ENCODE data around the gene TNFRSF13B. TPM values are rescaled to one million over a fixed set of nuclear protein-coding genes. Genes with fewer than 3 reads are reported as not detected.
"Not testable (repeated sequence)": the region's sequence is repeated elsewhere in the genome, so short reads cannot be mapped to it uniquely, and the experiment has no call there.

TNFRSF13B gene
- total RNA-seq: not detected in 2 replicates

DNA sequence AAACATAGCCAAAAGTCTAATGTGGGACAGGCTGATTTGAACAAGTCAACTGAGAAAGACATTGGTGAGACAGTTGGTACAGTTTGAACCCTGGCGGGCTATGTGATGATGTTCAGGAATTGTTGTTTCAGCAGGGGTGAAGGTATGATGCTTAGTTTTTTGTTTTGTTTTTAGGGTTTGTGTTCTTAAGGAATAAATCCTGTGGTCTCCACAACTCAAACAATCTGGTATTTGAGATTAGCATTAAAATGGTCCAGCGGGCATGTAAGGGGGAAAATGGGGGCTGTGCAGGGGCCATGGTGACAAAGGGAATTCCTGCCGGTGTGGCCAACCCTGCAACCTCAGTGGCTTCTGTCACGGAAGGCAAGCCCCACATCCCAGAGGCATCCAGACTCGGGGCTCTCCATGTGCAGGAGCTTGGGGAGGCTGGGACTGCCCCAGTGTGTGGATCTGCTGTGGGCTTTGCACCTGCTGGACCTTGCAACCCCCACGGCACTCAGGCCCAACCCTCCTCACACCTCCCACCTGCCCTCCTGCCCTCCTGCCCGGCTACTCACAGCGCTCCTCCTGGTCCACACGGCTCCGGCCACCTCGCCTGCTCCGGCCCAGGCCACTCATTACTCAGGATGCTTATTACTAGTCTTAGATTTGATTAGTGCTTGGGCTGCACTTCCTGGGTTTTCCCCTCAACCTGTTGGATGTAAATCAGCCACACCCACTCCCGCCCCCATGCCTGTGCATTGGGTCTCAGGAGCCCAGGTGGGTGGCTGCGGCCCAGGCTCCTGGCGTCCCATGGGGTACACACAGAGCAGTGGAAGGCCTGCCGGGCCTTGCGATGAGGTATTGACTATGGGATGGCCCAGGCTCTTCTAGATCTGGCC lies at the start of gene TNFRSF13B:
TSS of gene TNFRSF13B (minus strand) at position 661 of the 881 bp plus-strand sequence. CDS start at position 618, 43 bp downstream.
- DNase-seq (ENCODE audit: extremely low read depth, low read depth, low spot score): no peak

DNA sequence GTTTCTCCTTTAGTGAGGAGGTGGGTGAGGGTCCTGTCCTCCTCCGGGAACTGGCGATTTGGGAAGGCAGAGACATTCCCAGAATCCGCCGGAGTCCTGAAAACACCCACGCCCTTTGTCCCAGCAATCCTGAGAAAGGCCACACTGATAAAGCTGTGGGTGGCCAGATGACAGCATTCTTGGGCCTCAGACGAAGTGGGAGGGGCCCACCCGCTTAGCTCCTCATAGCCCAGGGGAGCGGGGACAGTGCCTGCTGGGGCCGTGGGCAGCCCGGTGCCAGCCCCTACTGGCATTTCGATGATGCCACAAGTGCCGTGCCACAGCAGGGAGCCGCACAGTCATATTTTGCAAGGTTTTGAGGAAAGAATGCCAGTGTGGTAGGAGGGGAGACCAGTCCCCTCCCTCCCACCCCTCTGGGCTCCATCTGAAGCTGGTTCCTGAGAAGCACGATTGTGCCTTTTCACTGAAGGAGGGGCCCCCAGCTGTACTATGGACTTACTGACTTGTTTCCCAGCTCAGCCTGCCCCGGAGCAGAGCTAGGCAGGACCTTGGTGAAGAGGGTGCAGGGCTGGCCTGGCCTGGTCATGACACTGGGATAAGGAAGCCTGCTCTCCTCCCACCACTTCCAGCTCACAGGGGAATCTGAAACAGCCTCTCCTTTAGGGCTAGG lies 49.4 kb upstream of the TNFRSF13B start:
- DNase-seq (ENCODE audit: extremely low read depth, low read depth, low spot score): no peak

DNA sequence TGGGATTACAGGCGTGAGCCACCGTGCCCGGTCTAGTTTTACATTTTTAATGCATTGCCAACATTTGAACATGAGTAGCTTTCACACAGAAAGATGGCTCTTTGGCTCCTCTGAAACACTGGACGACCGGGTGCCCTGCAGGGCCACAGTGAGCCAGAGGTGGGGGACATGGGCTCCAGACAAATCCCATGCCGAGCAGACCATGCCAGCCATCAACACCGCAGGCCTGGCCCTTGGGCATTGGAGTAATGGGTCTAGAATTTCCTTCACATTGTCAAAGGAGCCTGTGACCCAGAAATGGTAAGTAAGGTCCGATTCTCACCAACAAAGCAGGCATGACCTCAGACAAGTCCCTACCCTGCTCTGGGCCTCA lies 48.9 kb upstream of the TNFRSF13B start:
- no peak for DNase-seq (ENCODE audit: extremely low read depth, low read depth, low spot score)

DNA sequence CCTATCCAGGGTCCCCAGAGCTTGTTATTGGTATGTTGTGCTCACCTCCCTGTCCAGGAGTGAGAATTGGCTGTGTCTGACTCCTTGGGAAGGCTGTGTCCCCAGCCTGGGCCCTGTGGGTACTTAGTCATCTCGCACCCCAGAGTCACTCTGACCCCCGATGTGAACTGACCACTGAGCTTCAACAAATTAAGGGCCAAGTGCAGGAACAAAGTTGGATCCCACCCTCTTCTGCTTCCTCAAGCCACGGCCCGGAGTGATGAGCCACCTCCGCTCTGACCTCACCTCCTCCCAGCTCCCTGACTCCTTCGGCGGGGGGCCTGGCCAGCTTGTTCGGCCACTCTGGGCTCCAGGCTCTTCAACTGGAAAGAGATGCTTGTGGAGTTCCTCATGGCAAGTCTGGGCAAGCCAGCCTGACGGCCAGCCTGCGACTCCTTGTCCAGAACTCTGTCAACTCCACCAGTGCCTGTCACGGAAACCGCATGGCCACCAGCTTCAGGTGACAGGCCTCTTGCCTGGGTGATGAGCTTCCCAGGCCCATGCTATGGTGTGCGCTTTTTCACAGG lies 48.1 kb upstream of the TNFRSF13B start:
- no peak for DNase-seq (ENCODE audit: extremely low read depth, low read depth, low spot score)

DNA sequence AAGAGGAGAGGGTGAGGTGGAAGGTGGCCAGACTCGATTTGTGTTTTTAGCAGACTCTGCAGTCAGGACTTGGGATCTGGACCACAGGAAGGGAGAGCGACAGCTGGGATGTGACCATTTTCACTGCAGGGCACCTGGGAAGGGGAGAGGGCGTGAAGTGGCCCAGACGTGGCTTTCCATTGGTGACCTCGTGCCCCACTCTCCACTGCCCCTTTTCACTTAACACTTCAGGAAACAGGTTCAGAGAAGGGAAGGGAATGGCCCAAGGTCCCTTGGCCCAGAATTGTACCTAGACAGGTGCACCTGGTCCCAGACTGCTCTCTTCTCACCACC lies 47.5 kb upstream of the TNFRSF13B start:
- no peak for DNase-seq (ENCODE audit: extremely low read depth, low read depth, low spot score)

DNA sequence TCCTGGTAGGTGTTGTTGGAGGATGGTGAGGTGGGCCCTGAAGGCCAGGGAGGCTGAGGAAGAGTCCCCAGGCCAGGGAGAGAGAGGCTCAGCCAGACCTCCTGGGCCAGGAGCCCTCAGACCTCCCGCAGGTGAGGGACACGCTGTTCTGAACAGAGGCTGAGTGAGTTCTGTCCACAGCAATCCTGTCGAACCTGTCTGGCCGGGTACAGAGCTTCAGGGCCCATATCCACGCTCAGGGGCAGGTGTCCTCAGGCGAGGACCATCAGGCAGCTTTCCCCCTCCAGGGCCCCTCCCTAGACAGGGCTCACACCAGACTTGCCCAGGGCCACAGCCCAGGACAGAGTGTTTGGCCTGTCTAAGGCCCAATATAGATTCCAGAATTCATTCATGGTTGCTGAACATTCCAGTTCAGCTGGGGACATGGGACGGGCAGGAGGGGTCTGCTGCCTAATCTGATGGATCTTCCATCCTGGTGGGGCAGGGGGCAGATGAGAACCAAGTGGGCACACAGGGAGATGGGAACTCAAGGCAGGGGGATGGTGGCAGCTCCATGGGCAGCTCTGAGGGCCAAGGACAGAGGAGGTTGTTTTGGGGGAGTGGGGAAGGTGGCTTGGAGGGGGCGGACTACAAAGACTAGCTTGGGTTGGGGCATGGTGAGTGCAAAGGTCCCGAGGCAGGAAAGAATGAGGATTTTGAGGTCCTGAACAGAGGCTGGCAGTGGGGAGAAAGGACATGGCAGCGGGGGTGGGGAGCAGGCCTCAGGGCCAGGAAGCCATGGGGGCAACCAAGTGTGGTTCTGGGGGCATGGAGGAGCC lies 46.9 kb upstream of the TNFRSF13B start:
- DNase-seq (ENCODE audit: extremely low read depth, low read depth, low spot score): no peak

DNA sequence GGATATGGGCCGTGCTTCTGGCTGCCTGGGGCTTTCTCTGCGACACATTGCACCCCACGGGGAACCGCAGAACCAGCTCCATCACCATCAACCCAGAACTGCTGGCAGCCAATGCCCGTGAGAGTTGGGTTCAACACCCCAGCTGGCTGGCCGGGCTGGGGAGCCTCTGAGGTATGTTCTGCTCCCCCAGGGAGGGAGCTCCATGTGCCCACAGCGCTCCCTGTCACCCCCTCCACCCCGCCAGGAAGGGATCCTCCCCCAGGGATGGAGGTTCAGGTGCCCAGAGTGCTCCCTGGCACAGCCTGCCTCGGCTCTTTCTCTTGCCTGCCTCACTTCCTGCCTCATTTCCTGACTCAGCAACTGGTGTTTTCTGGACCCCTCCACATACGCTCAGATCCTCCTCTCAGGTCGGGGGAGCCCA lies 46.1 kb upstream of the TNFRSF13B start:
- no peak for DNase-seq (ENCODE audit: extremely low read depth, low read depth, low spot score)

DNA sequence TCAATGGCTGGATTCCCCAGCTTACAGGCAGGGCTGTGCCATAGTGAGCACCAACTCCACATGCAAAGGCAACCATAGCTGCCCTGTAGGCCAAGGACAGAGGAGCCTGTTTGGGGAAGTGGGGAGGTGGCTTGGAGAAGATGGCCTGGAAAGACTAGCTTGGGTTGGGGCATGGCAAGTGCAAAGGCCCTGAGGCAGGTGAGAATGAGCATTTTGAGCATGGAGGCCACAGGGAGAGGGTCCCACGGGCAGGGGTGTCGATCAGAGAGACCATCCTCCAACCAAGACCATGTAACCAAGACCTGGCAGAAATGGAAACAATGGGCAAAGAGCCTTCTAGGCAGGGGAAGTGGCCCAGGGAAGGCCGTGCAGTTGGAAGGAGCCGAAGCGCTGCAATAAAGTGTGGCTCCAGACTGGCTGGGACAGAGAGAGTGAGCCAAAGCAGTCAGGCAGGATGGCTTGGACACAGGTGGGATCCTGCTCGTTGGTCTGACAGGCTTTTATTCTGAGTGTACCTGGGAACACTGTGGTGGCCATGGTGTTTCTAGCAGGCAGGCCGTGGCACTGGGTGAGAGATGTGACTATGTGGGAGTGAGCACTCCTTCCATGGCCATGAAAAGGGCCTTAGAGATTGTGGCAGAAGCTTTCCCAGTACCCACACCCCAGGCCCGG lies 45.6 kb upstream of the TNFRSF13B start:
- DNase-seq (ENCODE audit: extremely low read depth, low read depth, low spot score): no peak

DNA sequence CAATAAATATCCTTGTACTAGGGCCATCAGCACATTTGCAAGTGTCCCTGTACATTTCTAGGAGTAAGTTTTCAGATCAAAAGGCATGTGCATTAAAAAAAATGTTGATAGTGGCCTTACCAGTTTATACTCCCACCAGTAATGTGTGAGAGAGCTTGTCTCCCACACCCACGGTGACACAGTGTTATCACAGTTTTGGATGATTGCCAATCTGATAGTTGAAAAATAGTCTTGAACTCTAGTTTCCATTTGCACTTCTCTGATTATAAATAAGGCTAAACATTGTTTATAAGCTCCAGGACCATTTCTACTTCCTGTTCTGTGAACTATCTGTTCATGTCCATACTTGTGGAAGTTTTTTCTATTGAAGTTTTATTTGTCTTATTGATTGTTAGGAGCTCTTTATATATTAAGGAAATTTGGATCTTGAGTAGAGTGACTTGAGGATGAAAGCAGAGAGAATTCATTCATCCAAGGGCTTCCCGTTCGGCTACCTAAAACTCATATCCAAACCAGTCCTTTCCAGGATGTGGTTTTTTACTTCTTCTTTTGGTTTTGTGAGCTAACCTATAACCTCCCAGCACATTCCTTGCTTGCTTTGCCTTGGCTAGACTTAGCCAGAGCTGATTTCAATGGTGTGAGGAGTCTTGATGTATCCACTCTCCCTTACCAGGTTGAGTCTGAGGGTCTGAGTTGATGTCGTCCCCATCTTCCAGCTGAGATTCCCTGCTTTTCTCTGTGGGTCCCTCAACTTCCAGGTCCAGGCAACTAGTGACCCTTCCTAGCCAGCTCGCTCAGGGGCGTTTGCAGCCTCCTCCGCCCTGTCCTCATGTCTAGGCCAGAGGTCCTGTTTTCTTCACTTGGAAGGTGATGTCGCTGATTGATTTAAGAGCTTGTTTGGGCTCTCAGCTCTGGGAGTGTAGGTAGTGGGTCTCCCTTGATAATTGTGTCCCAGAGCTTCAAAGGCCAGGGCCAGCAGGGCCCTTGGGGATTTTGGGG lies 44.6 kb upstream of the TNFRSF13B start:
- not testable (repeated sequence) for DNase-seq (ENCODE audit: extremely low read depth, low read depth, low spot score)

DNA sequence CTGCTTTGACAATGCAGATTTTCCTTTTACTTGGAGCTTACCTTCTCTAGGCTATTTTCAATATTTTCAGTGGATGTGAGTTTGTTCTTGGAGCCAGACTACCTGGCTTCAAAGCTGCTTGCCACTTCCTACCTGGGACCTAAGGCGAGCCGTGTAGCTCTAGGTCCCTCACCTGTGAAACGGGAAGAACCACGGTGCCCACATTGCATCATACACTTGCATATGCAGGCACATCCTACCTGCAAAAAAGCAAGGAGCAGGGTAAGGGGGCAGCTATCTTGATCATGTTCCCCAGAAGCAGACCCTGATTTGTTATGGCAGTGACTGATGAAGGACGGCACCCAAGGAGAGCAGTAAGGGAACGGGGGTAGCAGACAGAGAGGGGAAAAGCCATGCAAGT lies 43.3 kb upstream of the TNFRSF13B start:
- DNase-seq (ENCODE audit: extremely low read depth, low read depth, low spot score): no peak

DNA sequence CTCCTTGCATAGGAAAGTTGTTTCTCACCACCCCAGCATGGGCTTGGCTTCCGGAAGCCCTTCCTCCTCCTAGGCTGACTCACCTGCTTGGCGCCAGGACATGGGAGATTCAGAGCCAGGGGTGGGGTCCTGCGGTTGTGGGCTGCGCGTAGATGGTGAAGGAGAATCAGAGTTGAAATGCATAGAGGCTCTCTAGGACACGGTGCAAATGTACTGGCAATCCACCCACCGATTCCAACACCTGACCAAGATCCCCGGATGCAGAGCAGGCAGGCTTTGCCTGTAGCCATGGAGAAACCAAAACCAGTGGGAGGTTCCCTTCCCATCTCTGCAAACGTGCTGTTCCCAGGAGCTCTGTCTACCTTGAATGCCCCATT lies 42.8 kb upstream of the TNFRSF13B start:
- DNase-seq (ENCODE audit: extremely low read depth, low read depth, low spot score): not testable (repeated sequence)

DNA sequence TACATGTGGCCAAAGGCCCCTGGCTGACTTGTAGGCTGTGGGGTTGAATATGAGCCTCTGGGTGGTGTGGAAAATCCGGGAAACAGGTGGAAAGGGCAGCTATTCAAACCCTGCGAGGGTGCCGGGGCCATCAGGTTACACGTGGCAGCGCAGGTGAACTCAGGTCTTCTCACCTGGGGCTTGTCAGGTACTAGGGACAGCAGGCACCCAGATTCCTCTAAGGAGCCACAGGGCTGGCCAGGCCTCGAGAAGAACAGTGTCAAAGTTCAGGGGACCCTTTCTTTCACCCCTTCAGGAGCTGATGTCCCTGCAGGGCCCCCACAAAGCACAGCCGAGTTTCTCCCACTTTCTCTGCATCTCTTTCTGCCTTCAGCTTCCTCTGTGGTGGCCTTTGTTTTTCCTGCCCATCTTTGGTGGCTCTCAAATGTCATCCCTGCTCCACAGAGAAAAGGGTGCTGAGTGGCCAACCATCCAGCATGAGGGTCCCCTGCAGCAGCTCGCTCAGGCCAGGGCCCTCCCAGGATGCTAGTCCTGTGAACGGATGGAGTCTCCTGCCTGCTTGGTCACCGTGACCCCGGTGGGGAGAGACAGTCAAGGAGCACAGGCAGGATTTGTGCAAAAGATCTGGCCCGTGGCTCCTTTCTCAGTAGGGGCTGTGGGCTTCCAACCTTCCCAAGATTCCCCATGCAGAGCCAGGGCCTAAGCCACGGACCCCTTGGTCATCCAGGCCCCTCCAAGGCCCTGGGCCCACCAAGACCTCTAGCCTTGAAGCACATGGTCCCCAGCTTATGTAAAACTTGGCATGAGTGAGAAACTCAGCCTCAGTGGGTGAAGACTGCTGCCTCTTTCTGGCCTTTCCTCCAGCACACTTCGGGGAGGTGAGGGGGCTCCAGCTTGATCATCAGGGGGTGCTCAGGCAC lies 42.2 kb upstream of the TNFRSF13B start:
- not testable (repeated sequence) for DNase-seq (ENCODE audit: extremely low read depth, low read depth, low spot score)

DNA sequence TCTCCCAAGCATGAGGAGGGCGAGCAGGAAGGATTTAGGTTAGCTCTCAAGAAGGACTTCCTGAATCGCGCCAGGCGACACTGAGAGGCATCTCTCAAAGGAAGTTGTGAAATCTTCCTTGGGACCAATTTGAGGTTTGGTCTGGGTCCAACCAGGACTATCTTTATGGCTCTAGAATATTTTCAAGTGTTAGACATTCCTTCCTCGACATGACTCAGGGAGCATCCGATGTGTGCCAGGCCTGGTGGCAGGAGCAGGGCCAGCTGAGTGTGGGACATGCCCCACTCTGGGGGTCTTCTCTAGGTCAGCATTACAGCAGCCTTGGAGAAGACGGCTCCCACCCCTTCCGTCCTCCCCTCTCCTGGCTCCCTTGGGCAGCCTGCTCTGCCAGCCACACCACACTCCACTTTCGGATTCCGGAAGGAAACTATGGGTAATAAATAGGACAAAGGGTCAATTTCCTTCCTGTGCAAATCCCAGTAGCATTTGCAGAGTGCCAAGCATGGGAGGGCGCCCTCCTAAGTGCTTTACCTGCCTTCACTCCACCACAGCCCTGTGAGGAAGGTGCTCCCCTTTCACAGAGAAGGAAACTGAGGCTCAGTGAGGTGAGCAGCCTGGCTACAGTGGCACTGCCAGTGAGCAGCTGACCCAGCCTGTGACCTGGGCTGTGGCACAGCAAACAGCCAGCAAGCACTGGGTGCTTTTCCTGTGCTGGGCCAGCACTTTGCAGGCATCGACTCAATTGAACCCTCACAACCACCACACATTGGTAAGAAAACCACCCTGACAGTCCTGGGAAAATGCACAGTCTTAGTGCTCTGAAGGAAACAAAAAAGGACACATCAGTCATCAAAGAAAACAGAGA lies 39.4 kb upstream of the TNFRSF13B start:
- not testable (repeated sequence) for DNase-seq (ENCODE audit: extremely low read depth, low read depth, low spot score)

DNA sequence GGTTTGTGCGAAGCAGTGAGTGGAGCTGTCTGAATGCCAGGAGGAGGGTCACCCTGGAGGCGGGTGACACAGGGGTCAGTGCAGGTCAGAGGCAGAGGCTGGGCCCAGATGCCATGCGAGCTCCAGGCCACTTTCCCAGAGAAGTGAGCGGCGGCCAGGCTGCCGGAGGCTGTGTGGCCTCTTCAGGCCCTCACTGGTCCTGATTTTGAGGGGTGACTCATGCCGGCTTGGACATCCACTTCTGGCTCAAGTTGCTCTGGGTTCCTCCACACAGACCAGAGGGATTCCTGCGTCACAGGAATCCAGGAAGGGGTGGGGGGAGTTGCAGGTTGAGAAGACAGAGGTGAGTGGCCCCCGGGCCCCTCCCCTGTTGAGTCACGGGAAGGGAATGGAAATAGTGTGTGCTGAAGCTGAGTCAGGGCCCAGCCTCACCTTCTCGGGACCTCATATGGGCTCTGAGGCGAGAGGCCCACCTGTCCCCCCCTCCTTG lies 38.7 kb upstream of the TNFRSF13B start:
- DNase-seq (ENCODE audit: extremely low read depth, low read depth, low spot score): not testable (repeated sequence)

DNA sequence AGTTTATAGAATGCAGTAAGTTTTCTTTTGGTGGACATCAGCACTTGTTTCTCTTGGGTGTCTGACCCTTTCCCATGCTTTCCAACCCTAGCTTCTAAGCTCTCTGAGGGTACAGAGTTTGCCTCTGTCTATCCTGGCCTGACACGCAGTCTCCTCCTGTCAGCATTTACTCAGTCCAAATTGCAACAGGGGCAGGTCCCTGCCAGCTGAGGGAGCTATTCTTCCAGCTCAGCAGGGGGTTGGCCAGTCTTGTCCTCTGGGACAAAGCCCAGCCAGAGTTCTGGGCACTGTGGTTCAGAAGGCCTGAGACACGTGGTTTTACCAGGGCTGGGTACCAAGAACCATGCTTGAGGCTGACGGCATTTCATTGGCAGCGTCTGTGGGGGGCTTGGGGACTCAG lies 38.1 kb upstream of the TNFRSF13B start:
- DNase-seq (ENCODE audit: extremely low read depth, low read depth, low spot score): not testable (repeated sequence)

DNA sequence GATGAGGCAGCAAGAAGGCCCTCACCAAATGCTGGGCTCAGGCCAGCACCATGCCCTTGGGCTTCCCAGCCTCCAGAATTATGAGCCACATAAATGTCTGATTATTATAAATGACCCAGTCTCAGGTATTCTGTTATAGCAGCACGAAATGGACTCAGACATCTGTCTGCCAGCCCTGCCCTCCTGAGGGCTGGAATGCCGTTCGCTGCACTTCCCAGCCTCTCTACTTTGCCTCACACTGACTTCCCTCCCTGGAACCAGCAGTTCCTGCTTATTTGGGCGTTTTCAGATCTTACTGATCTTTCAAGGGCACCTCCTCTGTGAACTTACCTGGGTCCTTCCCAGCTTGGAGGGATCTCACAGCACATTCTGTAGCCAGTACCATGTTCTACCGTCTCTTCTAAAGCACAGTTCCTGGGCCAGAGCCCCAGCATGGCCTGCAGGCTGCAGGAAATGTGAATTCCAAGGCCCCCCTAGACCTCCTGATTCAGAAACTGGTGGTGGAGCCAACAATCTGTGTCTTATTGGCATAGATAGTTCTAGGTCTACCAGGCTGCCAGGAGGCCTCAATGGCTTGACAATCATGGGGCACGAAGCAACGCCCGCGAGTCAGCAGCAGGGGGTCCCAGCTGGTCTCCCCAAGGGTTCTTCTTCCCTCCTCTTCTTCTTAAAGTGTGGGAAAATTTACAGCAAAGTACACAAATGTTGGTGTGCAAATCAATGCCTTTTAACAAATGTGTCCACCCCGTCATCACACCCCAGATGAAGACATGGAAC lies 36.9 kb upstream of the TNFRSF13B start:
- DNase-seq (ENCODE audit: extremely low read depth, low read depth, low spot score): not testable (repeated sequence)
